ENCODE data around the gene CST1. TPM values are rescaled to one million over a fixed set of nuclear protein-coding genes. Genes with fewer than 3 reads are reported as not detected.
"Not testable (repeated sequence)": the region's sequence is repeated elsewhere in the genome, so short reads cannot be mapped to it uniquely, and the experiment has no call there.

CST1 gene, protein sequence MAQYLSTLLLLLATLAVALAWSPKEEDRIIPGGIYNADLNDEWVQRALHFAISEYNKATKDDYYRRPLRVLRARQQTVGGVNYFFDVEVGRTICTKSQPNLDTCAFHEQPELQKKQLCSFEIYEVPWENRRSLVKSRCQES
- not detected for total RNA-seq

- TF ChIP-seq, protein P1, sequence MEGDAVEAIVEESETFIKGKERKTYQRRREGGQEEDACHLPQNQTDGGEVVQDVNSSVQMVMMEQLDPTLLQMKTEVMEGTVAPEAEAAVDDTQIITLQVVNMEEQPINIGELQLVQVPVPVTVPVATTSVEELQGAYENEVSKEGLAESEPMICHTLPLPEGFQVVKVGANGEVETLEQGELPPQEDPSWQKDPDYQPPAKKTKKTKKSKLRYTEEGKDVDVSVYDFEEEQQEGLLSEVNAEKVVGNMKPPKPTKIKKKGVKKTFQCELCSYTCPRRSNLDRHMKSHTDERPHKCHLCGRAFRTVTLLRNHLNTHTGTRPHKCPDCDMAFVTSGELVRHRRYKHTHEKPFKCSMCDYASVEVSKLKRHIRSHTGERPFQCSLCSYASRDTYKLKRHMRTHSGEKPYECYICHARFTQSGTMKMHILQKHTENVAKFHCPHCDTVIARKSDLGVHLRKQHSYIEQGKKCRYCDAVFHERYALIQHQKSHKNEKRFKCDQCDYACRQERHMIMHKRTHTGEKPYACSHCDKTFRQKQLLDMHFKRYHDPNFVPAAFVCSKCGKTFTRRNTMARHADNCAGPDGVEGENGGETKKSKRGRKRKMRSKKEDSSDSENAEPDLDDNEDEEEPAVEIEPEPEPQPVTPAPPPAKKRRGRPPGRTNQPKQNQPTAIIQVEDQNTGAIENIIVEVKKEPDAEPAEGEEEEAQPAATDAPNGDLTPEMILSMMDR (IDR thresholded peaks at IDR 0.05; ENCODE audit: low read depth): not testable (repeated sequence)
Measured at GRCh38 chr20:23750786-23751185, at the start of gene CST1. TSS of gene CST1 (minus strand) at chr20:23750935. CDS start at chr20:23750866, 69 bp downstream.

- TF ChIP-seq, protein P1 (IDR thresholded peaks at IDR 0.05; ENCODE audit: low read depth): no peak
Measured at GRCh38 chr20:23795526-23795925, 44.8 kb upstream of the CST1 start.

GRCh38 chr20:23794841-23795240, 44.1 kb upstream of the CST1 start:
- TF ChIP-seq, protein P1 (IDR thresholded peaks at IDR 0.05; ENCODE audit: low read depth): no peak

DNA sequence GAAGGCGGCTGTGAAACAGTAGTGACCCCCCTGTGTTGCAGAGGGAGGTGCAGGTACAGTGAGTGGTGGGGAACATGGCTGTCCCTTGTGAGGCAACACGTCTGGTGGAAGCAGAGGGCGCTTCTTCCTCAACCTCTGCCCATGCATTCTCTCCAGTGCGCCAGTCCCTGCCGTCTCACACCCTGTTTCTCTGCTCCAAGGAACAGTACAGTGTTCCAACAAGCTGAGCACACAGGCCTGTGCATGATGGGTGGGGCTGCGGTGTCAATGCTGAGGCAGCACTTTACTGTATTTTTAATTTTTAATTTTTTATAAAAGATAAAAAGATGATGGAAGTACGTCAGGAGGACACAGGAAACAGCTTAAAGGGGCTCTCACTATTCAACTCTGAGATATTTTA, 43.3 kb upstream of the CST1 start:
- TF ChIP-seq, protein P1 (IDR thresholded peaks at IDR 0.05; ENCODE audit: low read depth): no peak

- TF ChIP-seq, protein P1 (IDR thresholded peaks at IDR 0.05; ENCODE audit: low read depth): no peak
Measured at GRCh38 chr20:23783447-23783846, 32.7 kb upstream of the CST1 start.

DNA sequence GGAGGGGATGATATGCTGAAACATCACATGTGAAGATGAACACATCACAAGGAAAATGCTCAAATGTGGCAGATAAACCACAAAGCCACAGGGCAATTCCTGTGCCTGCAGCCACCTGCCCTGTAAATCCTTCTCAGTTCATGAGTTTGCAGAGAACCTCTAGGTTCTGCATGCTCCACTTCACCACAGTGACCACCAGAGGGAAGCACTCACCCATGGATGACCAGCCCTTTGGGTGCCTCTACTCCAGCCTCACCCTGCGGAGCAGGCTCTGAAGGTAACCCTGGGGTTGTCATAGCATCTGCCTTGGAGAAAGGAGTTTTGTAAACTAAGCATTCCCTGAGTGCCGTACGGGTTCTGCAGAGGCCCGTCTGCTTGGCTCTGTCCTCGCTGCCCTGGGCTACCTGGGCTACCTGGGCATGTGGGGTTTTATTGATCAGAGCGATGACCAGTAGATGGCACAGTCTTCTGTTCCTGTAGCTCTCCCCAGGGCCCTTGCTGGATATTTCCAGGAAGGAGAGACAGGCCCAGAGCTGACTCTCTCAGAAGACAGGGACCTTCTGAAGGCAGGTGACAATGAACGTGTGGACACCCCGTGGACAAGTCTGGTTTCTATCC, 31.7 kb upstream of the CST1 start:
- TF ChIP-seq, protein P1 (IDR thresholded peaks at IDR 0.05; ENCODE audit: low read depth): no peak

GRCh38 chr20:23776067-23776771, 25.5 kb upstream of the CST1 start:
- TF ChIP-seq, protein P1 (IDR thresholded peaks at IDR 0.05; ENCODE audit: low read depth): no peak
